Measurements from ENCODE around the gene GH2.
"Not testable (repeated sequence)": the region's sequence is repeated elsewhere in the genome, so short reads cannot be mapped to it uniquely, and the experiment has no call there.

GH2 gene

GRCh38 chr17:63874061-63874626 lies 7.6 kb downstream of the GH2 start:
- not testable (repeated sequence) for H3K27me3 ChIP-seq (ENCODE audit: control insufficient read depth, insufficient read depth, low read length, poor library complexity, severe bottlenecking); H3K4me3 ChIP-seq (ENCODE audit: insufficient read depth, low read depth, low read length); H3K27ac ChIP-seq (ENCODE audit: insufficient read depth, low read depth, low read length, poor library complexity, severe bottlenecking); H3K9me3 ChIP-seq (ENCODE audit: control insufficient read depth, low read length); H3K4me1 ChIP-seq (ENCODE audit: control insufficient read depth, insufficient read depth, low read length); H3K36me3 ChIP-seq (ENCODE audit: control insufficient read depth, insufficient read depth, low read length)
- WGBS, 2 experiments: 81 to 83% methylated on average over 6 of the region's 8 CpGs

GRCh38 chr17:63873577-63873976 lies 8.2 kb downstream of the GH2 start, which contains the start of gene CSH2:
CSH2 (minus strand) TSS chr17:63873677; CDS start chr17:63873614, 63 bp downstream.
- H3K4me3 ChIP-seq (ENCODE audit: insufficient read depth, low read depth, low read length); H3K27ac ChIP-seq (ENCODE audit: insufficient read depth, low read depth, low read length, poor library complexity, severe bottlenecking); H3K4me1 ChIP-seq (ENCODE audit: control insufficient read depth, insufficient read depth, low read length); H3K36me3 ChIP-seq (ENCODE audit: control insufficient read depth, insufficient read depth, low read length); H3K9me3 ChIP-seq (ENCODE audit: control insufficient read depth, low read length); H3K27me3 ChIP-seq (ENCODE audit: control insufficient read depth, insufficient read depth, low read length, poor library complexity, severe bottlenecking): not testable (repeated sequence)
- WGBS, 2 experiments: 89 to 96% methylated on average over 4 of the region's 7 CpGs

- not testable (repeated sequence) for H3K27ac ChIP-seq (ENCODE audit: insufficient read depth, low read depth, low read length, poor library complexity, severe bottlenecking); H3K27me3 ChIP-seq (ENCODE audit: control insufficient read depth, insufficient read depth, low read length, poor library complexity, severe bottlenecking)
- WGBS, 2 experiments: 92 to 93% methylated on average over 10 to 13 of the region's 15 CpGs
Measured at GRCh38 chr17:63871646-63872365, 9.9 kb downstream of the GH2 start.

GRCh38 chr17:63870292-63870665 lies 11.5 kb downstream of the GH2 start:
- H3K4me3 ChIP-seq (ENCODE audit: insufficient read depth, low read depth, low read length); H3K36me3 ChIP-seq (ENCODE audit: control insufficient read depth, insufficient read depth, low read length); H3K27me3 ChIP-seq (ENCODE audit: control insufficient read depth, insufficient read depth, low read length, poor library complexity, severe bottlenecking); H3K4me1 ChIP-seq (ENCODE audit: control insufficient read depth, insufficient read depth, low read length); H3K9me3 ChIP-seq (ENCODE audit: control insufficient read depth, low read length); H3K27ac ChIP-seq (ENCODE audit: insufficient read depth, low read depth, low read length, poor library complexity, severe bottlenecking): not testable (repeated sequence)
- 90 to 98% methylated on average over 2 to 4 of the region's 4 CpGs for WGBS, 2 experiments

More at GRCh38 chr17:63871646-63872365, 9.9 kb downstream of the GH2 start:
- H3K9me3 ChIP-seq (ENCODE audit: control insufficient read depth, low read length); H3K4me1 ChIP-seq (ENCODE audit: control insufficient read depth, insufficient read depth, low read length); H3K36me3 ChIP-seq (ENCODE audit: control insufficient read depth, insufficient read depth, low read length); H3K4me3 ChIP-seq (ENCODE audit: insufficient read depth, low read depth, low read length): not testable (repeated sequence)

- 80 to 82% methylated on average over 8 of the region's 9 CpGs for WGBS, 2 experiments
- H3K27ac ChIP-seq (ENCODE audit: insufficient read depth, low read depth, low read length, poor library complexity, severe bottlenecking); H3K27me3 ChIP-seq (ENCODE audit: control insufficient read depth, insufficient read depth, low read length, poor library complexity, severe bottlenecking); H3K36me3 ChIP-seq (ENCODE audit: control insufficient read depth, insufficient read depth, low read length); H3K4me1 ChIP-seq (ENCODE audit: control insufficient read depth, insufficient read depth, low read length); H3K9me3 ChIP-seq (ENCODE audit: control insufficient read depth, low read length); H3K4me3 ChIP-seq (ENCODE audit: insufficient read depth, low read depth, low read length): not testable (repeated sequence)
Measured at GRCh38 chr17:63869491-63870291, 12.1 kb downstream of the GH2 start.

- 68 to 69% methylated on average over 5 of the region's 7 CpGs for WGBS, 2 experiments
Measured at GRCh38 chr17:63866625-63867024, 15.1 kb downstream of the GH2 start.

GRCh38 chr17:63859257-63859656 lies 22.5 kb downstream of the GH2 start:
- Histone ChIP-seq H3K27ac (ENCODE audit: insufficient read depth, low read depth, low read length, poor library complexity, severe bottlenecking) (no peak overlapping the region), H3K4me1 (ENCODE audit: control insufficient read depth, insufficient read depth, low read length) (no peaks in the 10 kb centered on the region), H3K36me3 (ENCODE audit: control insufficient read depth, insufficient read depth, low read length) (no peaks in the 10 kb centered on the region), H3K9me3 (ENCODE audit: control insufficient read depth, low read length) (no peaks in the 10 kb centered on the region), H3K4me3 (ENCODE audit: insufficient read depth, low read depth, low read length) (no peak overlapping the region), H3K27me3 (ENCODE audit: control insufficient read depth, insufficient read depth, low read length, poor library complexity, severe bottlenecking) (peaks cover 9% of the 10 kb centered on the region)
- 82 to 84% methylated on average over 3 of the region's 3 CpGs for WGBS, 2 experiments

More at GRCh38 chr17:63866625-63867024, 15.1 kb downstream of the GH2 start:
- not testable (repeated sequence) for H3K27ac ChIP-seq (ENCODE audit: insufficient read depth, low read depth, low read length, poor library complexity, severe bottlenecking); H3K36me3 ChIP-seq (ENCODE audit: control insufficient read depth, insufficient read depth, low read length); H3K4me1 ChIP-seq (ENCODE audit: control insufficient read depth, insufficient read depth, low read length); H3K27me3 ChIP-seq (ENCODE audit: control insufficient read depth, insufficient read depth, low read length, poor library complexity, severe bottlenecking); H3K4me3 ChIP-seq (ENCODE audit: insufficient read depth, low read depth, low read length); H3K9me3 ChIP-seq (ENCODE audit: control insufficient read depth, low read length)

- not testable (repeated sequence) for H3K4me1 ChIP-seq (ENCODE audit: control insufficient read depth, insufficient read depth, low read length); H3K36me3 ChIP-seq (ENCODE audit: control insufficient read depth, insufficient read depth, low read length); H3K27ac ChIP-seq (ENCODE audit: insufficient read depth, low read depth, low read length, poor library complexity, severe bottlenecking); H3K9me3 ChIP-seq (ENCODE audit: control insufficient read depth, low read length); H3K4me3 ChIP-seq (ENCODE audit: insufficient read depth, low read depth, low read length)
- 90 to 95% methylated on average over 8 of the region's 8 CpGs for WGBS, 2 experiments
- H3K27me3 ChIP-seq (ENCODE audit: control insufficient read depth, insufficient read depth, low read length, poor library complexity, severe bottlenecking): peaks cover 15% of the 10 kb centered on the region
Measured at GRCh38 chr17:63856425-63856824, 25.3 kb downstream of the GH2 start.

- H3K36me3 ChIP-seq (ENCODE audit: control insufficient read depth, insufficient read depth, low read length): no peaks in the 10 kb centered on the region
- 89 to 90% methylated on average over 8 of the region's 8 CpGs for WGBS, 2 experiments
- no peak overlapping the region for H3K4me3 ChIP-seq (ENCODE audit: insufficient read depth, low read depth, low read length)
- H3K4me1 ChIP-seq (ENCODE audit: control insufficient read depth, insufficient read depth, low read length): no peaks in the 10 kb centered on the region
- H3K27ac ChIP-seq (ENCODE audit: insufficient read depth, low read depth, low read length, poor library complexity, severe bottlenecking): no peak overlapping the region
- H3K9me3 ChIP-seq (ENCODE audit: control insufficient read depth, low read length): no peaks in the 10 kb centered on the region
- peaks cover 15% of the 10 kb centered on the region for H3K27me3 ChIP-seq (ENCODE audit: control insufficient read depth, insufficient read depth, low read length, poor library complexity, severe bottlenecking)
Measured at GRCh38 chr17:63855185-63855584, 26.6 kb downstream of the GH2 start.

GRCh38 chr17:63854709-63855108 lies 27.0 kb downstream of the GH2 start:
- Histone ChIP-seq H3K4me1 (ENCODE audit: control insufficient read depth, insufficient read depth, low read length) (no peaks in the 10 kb centered on the region), H3K27me3 (ENCODE audit: control insufficient read depth, insufficient read depth, low read length, poor library complexity, severe bottlenecking) (peaks cover 13% of the 10 kb centered on the region), H3K36me3 (ENCODE audit: control insufficient read depth, insufficient read depth, low read length) (no peaks in the 10 kb centered on the region), H3K4me3 (ENCODE audit: insufficient read depth, low read depth, low read length) (no peak overlapping the region), H3K27ac (ENCODE audit: insufficient read depth, low read depth, low read length, poor library complexity, severe bottlenecking) (no peak overlapping the region), H3K9me3 (ENCODE audit: control insufficient read depth, low read length) (no peaks in the 10 kb centered on the region)
- 86 to 89% methylated on average over 5 of the region's 5 CpGs for WGBS, 2 experiments

Data from ectodermal cell (in vitro differentiated cells).